C4-2B (cell line): Measurements from ENCODE around the gene GP2.

Experiments used
- ZFX ChIP-seq: fragments of 450-650 bp; IDR thresholded peaks from 2 replicates; pipeline ENCODE4 v1.6.1; 2017
- TF ChIP-seq, protein P1 (sequence below): fragments of 450-650 bp; conservative IDR thresholded peaks from 2 replicates; pipeline ENCODE4 v1.5.1; 2017; ENCODE audit warnings: mild to moderate bottlenecking

DNA sequence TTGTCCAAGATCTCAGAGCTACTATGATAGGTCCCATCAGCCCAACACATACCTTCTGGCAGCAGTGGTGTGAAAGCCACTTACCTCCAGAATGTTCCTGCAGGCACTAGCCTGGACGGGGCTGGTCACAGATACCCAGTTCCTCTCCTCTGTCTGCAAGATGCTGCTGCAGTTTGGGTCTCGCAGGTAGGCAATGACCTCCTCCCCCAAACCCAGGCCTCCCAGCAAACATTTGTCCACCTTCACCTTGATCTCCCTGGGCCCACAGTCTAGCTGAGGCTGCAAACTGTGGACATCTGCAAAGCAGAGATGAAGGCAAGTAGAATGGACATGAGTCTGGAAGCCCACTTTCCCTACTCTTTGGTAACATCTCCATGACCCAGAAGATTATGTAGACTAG lies 7.1 kb downstream of the GP2 start:
- TF ChIP-seq, protein P1, sequence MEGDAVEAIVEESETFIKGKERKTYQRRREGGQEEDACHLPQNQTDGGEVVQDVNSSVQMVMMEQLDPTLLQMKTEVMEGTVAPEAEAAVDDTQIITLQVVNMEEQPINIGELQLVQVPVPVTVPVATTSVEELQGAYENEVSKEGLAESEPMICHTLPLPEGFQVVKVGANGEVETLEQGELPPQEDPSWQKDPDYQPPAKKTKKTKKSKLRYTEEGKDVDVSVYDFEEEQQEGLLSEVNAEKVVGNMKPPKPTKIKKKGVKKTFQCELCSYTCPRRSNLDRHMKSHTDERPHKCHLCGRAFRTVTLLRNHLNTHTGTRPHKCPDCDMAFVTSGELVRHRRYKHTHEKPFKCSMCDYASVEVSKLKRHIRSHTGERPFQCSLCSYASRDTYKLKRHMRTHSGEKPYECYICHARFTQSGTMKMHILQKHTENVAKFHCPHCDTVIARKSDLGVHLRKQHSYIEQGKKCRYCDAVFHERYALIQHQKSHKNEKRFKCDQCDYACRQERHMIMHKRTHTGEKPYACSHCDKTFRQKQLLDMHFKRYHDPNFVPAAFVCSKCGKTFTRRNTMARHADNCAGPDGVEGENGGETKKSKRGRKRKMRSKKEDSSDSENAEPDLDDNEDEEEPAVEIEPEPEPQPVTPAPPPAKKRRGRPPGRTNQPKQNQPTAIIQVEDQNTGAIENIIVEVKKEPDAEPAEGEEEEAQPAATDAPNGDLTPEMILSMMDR = no peak
- no peak for TF ChIP-seq ZFX
